ENCODE measurements around the gene CYBC1.
"Not testable (repeated sequence)": the region's sequence is repeated elsewhere in the genome, so short reads cannot be mapped to it uniquely, and the experiment has no call there.

The CYBC1 gene

DNA sequence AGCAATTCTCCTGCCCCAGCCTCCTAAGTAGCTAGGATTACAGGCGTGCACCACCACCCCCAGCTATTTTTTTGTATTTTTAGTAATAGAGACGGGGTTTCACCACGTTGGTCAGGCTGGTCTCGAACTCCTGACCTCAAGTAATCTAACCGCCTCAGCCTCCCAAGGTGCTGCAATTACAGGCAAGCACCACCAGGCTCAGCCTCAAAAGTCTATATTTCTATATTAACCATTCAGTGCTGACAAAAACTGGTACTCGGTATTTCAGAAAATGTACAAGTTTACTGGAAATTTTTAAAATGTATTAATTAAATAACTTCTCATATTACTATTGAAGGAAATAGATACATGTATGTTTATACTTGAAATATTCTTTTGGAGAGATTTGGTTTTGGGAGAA lies 33.8 kb downstream of the CYBC1 start:
- in situ Hi-C loops (cut with HindIII; ENCODE audit: low pct_ligation_motif_present, low pct_unique_long_range_greater_than_20kb, low sequenced_read_pairs), result loop anchor here (5.0 kb wide), 1 partner anchor 79 kb away; no protein-coding TSS in a partner anchor
- no peak for DNase-seq

DNA sequence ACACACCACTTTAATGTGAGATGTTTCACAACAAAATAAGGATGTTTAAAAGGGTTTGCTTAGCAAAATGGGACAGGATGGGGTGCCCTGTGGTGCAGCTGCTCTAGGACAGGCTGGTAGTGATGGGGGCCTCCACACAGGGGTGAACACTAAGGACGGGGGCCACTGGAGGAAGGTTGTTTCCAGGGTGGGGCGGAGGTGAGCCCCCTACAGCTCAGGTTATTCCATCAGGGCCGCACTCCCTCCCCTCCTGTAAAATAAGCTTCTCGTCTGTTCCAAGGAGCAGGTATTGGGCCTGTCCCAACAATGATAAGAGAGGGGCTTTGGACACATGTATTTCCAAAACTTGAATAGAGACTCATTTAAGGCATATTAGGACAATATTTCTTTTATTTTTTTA lies 34.3 kb downstream of the CYBC1 start:
- DNase-seq, result no peak
- in situ Hi-C loops (cut with HindIII; ENCODE audit: low pct_ligation_motif_present, low pct_unique_long_range_greater_than_20kb, low sequenced_read_pairs), result loop anchor here (5.0 kb wide), 1 partner anchor 79 kb away; no protein-coding TSS in a partner anchor

- no peak for DNase-seq
- in situ Hi-C loops (cut with HindIII; ENCODE audit: low pct_ligation_motif_present, low pct_unique_long_range_greater_than_20kb, low sequenced_read_pairs), result loop anchor here (5.0 kb wide), 1 partner anchor 78 kb away; no protein-coding TSS in a partner anchor
Observed at GRCh38 chr17:82415786-82416185, 34.8 kb downstream of the CYBC1 start.

GRCh38 chr17:82415336-82415735 lies 35.2 kb downstream of the CYBC1 start:
- in situ Hi-C loops (cut with HindIII; ENCODE audit: low pct_ligation_motif_present, low pct_unique_long_range_greater_than_20kb, low sequenced_read_pairs), result loop anchor here (5.0 kb wide), 1 partner anchor 78 kb away; no protein-coding TSS in a partner anchor
- DNase-seq, result no peak

DNA sequence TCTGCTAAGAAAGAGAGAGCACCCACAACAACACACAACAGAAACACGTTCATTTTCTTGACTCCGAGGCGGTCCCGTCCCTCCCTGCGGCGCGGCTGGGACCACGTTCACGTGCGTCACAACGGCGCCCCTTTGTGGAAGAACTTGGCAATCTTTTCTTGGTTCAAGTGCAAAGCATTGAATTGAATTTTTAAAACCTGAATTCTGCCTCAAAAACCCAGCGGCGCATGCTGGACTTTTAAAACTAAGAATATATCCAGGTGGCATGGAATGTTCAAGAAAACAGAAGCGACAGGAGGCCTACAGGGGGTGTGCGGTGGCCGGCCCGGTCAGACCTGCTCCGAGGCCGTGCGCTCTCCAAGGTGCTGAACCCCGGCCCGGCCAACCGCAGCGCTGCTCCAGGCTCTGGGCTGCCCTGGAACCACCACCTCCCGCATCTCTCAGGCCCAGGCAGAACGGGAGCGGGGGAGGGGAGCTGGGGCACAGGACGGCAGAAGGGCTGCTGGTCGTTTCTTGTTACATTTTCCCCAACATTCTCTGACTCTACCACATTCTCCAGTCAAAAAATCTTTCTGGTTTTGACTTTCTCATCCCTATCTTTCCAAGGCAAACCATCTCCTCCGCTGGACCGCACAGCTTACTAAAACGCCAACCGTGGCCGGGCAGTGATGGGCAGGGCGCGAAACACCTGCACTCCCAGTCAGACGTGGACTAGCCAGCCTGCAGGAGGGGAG lies 35.8 kb downstream of the CYBC1 start:
- in situ Hi-C loops (cut with HindIII; ENCODE audit: low pct_ligation_motif_present, low pct_unique_long_range_greater_than_20kb, low sequenced_read_pairs), result loop anchor here (5.0 kb wide), 1 partner anchor 77 kb away; no protein-coding TSS in a partner anchor
- DNase-seq, result peak; percentile 80

DNA sequence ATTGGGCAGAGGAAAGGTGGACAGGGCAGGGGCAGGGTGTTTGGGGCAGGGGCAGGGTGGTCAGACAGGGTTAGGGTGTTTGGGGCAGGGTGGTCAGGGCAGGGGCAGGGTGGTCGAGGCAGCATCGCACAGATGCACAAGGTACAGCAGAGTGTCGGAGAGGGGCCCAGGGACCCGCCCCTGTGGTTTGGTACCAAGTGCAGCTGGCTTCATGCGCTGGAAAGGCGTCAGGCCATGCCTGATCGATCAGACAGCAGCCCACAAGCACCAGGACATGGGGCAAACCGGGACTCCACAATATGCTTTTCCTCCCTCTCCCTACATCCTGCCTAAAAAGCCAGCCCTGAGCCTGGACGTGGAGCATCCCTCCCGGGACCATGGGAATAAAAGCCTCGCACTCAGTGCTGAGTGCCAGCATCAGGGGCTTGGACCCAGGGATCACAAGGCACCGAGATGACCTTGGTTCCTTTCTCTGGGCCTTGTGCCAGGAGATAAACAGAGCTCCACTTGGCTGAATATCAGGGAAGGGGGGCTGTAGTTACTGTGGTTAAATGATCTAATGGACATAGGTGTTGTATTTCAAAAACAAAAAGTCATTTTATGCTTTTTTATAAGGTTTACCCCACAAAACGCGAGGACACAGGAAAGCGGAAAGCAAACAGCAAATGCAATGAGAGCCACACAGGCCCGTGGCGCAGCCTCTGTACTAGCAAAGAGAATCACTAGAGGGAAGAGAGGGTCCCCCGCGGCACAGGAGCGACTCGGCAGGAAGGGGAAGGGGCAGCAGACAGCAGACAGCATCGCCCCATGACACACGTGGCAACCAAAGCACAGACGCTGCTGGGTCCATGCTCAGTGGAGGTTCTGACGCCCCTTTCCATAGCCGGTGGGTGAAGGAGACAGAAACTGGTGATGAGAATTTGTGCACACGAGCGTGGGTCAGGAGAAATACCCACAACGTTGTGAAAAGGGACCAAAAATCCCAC lies 37.7 kb downstream of the CYBC1 start:
- no peak for DNase-seq

DNA sequence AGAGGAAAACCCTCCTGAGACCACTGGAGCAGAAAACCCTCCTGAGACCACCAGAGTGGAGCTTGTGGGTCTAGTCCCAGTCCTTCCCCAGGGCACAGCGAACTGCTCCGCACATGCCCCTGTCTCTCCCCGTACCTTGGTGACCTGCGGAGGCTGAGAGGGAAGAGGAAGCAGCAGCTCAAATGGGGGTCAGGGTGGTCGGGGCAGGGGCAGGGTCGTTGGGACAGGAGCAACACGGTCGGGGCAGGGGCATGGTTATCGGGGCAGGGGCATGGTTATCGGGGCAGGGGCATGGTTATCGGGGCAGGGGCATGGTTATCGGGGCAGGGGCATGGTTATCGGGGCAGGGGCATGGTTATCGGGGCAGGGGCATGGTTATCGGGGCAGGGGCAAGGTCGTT lies 38.5 kb downstream of the CYBC1 start:
- DNase-seq; in situ Hi-C loops (cut with HindIII; ENCODE audit: low pct_ligation_motif_present, low pct_unique_long_range_greater_than_20kb, low sequenced_read_pairs): not testable (repeated sequence)

More for the DNA sequence above, 37.7 kb downstream of the CYBC1 start:
- in situ Hi-C loops (cut with HindIII; ENCODE audit: low pct_ligation_motif_present, low pct_unique_long_range_greater_than_20kb, low sequenced_read_pairs), result no loop called here

GRCh38 chr17:82411396-82412053 lies 39.0 kb downstream of the CYBC1 start:
- in situ Hi-C loops (cut with HindIII; ENCODE audit: low pct_ligation_motif_present, low pct_unique_long_range_greater_than_20kb, low sequenced_read_pairs), result no loop called here
- DNase-seq, result no peak

- in situ Hi-C loops (cut with HindIII; ENCODE audit: low pct_ligation_motif_present, low pct_unique_long_range_greater_than_20kb, low sequenced_read_pairs), result no loop called here
- no peak for DNase-seq
Observed at GRCh38 chr17:82410014-82410716, 40.4 kb downstream of the CYBC1 start.

DNA sequence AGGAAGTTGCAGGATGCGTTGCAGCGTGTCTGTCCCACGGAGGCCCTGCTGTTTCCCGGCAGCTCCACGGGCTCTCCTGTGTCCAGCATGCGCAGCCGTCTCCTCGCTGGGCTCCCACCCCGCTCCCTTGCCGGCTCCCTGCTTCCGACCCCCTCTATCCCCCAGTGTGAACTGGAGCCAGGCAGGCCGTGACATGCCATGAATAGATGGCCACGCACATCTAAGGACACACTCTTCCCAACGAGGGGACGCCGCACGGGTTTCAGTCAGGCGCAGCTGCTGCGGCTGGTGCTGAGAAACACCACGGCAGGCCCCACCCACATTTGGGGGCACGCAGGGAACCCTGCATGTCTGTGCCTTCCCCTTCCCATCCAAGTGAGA lies 41.6 kb downstream of the CYBC1 start:
- in situ Hi-C loops (cut with HindIII; ENCODE audit: low pct_ligation_motif_present, low pct_unique_long_range_greater_than_20kb, low sequenced_read_pairs), result no loop called here

DNA sequence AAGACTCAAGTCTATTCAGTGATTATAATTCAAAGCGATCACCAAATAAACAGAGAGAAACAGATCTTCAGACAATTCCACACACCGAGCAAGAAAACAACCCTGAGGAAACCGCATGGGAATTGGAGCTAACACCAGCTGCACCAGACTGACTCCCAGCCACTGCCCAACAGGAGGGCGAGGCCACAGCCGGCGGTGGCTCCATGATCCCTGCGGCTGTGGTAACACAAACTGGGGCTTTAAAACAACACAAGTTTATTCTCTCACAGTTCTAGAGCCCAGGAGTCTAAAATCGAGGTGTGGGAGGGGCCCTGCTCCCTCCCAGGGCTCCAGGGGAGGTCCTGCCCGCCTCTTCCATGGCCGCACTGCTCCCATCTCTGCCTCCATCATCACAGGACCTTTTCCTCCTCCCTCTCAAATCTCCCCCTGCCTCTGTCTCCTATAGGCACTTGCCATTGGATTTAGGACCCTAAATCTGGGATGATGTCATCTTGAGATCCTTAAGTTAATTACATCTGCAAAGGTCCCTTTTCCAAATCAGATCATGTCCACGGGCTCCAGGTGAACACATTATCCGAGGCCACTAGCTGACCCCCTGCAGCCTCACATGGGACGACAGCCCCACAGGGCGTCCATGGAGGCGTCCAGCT lies 42.1 kb downstream of the CYBC1 start:
- in situ Hi-C loops (cut with HindIII; ENCODE audit: low pct_ligation_motif_present, low pct_unique_long_range_greater_than_20kb, low sequenced_read_pairs), result no loop called here

More for the DNA sequence above, 41.6 kb downstream of the CYBC1 start:
- no peak for DNase-seq

GRCh38 chr17:82407255-82407654 lies 43.3 kb downstream of the CYBC1 start:
- peak; percentile 60 for DNase-seq
- in situ Hi-C loops (cut with HindIII; ENCODE audit: low pct_ligation_motif_present, low pct_unique_long_range_greater_than_20kb, low sequenced_read_pairs), result no loop called here

More for the DNA sequence above, 42.1 kb downstream of the CYBC1 start:
- DNase-seq, result no peak

- in situ Hi-C loops (cut with HindIII; ENCODE audit: low pct_ligation_motif_present, low pct_unique_long_range_greater_than_20kb, low sequenced_read_pairs), result no loop called here
Observed at GRCh38 chr17:82406131-82406671, 44.4 kb downstream of the CYBC1 start.

GRCh38 chr17:82405051-82405450 lies 45.5 kb downstream of the CYBC1 start:
- no peak for DNase-seq

More at GRCh38 chr17:82406131-82406671, 44.4 kb downstream of the CYBC1 start:
- no peak for DNase-seq

GRCh38 chr17:82403662-82404660 lies 46.6 kb downstream of the CYBC1 start:
- in situ Hi-C loops (cut with HindIII; ENCODE audit: low pct_ligation_motif_present, low pct_unique_long_range_greater_than_20kb, low sequenced_read_pairs), result no loop called here
- DNase-seq, result no peak

More at GRCh38 chr17:82405051-82405450, 45.5 kb downstream of the CYBC1 start:
- in situ Hi-C loops (cut with HindIII; ENCODE audit: low pct_ligation_motif_present, low pct_unique_long_range_greater_than_20kb, low sequenced_read_pairs), result no loop called here

DNA sequence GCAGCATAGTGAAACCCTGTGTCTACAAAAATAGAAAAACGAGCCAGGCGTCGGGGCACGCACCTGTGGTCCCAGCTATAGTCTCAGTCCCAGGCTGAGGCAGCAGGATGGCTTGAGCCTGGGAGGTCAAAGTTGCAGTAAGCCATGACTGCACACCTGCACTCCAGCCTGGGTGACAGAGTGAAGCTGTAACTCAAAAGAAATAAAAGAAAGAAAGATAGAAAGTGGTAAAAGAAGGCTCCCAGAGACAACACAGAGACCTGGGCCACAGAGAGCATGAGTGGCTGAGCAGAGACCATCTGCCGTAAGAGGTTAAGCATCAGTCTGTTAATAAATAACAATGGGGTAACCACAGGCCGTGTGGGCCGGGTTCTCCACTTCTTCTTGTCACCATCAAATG lies 47.7 kb downstream of the CYBC1 start:
- peak; percentile 84 for DNase-seq
- in situ Hi-C loops (cut with HindIII; ENCODE audit: low pct_ligation_motif_present, low pct_unique_long_range_greater_than_20kb, low sequenced_read_pairs), result no loop called here

Data from ACHN (cell line).